HG03135 (cell line): ENCODE data around the gene EPAS1.

Source experiments
- ATAC-seq: cut with Tn5 transposase; IDR thresholded peaks from one replicate; pipeline ENCODE4 v1.9.1; 2021; ENCODE audit warnings: mild to moderate bottlenecking, moderate library complexity; ENCODE audit not compliant: unreplicated experiment

The EPAS1 gene

GRCh38 chr2:46402874-46403273 is 105.7 kb downstream of the EPAS1 start:
- no peak for ATAC-seq

- no peak for ATAC-seq
These were observed 107.1 kb downstream of the EPAS1 start for GRCh38 chr2:46404181-46404759.

- no peak for ATAC-seq
These were observed 110.7 kb downstream of the EPAS1 start for GRCh38 chr2:46407852-46408455.

- no peak for ATAC-seq
These were observed 112.5 kb downstream of the EPAS1 start for GRCh38 chr2:46409756-46410155.

- ATAC-seq: no peak
These were observed 113.4 kb downstream of the EPAS1 start for GRCh38 chr2:46410273-46411244.

- ATAC-seq: no peak
These were observed 114.0 kb downstream of the EPAS1 start for GRCh38 chr2:46411245-46411641.

GRCh38 chr2:46411985-46412384 is 114.8 kb downstream of the EPAS1 start:
- no peak for ATAC-seq

- no peak for ATAC-seq
These were observed 115.9 kb downstream of the EPAS1 start for GRCh38 chr2:46413111-46413510.

- ATAC-seq: no peak
These were observed 116.4 kb downstream of the EPAS1 start for GRCh38 chr2:46413631-46414030.

- ATAC-seq: no peak
These were observed 117.5 kb downstream of the EPAS1 start for GRCh38 chr2:46414701-46415100.

GRCh38 chr2:46416280-46416679 is 119.1 kb downstream of the EPAS1 start:
- no peak for ATAC-seq

- ATAC-seq: no peak
These were observed 119.7 kb downstream of the EPAS1 start for GRCh38 chr2:46416739-46417403.

GRCh38 chr2:46420945-46421344 is 123.7 kb downstream of the EPAS1 start:
- ATAC-seq: no peak

- no peak for ATAC-seq
These were observed 124.2 kb downstream of the EPAS1 start for GRCh38 chr2:46421361-46421760.

GRCh38 chr2:46422717-46423394 is 125.6 kb downstream of the EPAS1 start:
- no peak for ATAC-seq

GRCh38 chr2:46424937-46425336 is 127.7 kb downstream of the EPAS1 start:
- ATAC-seq: no peak

GRCh38 chr2:46428911-46429436 is 131.8 kb downstream of the EPAS1 start:
- ATAC-seq: no peak

GRCh38 chr2:46430413-46430812 is 133.2 kb downstream of the EPAS1 start:
- ATAC-seq: no peak

- no peak for ATAC-seq
These were observed 133.8 kb downstream of the EPAS1 start for GRCh38 chr2:46430992-46431391.

GRCh38 chr2:46431481-46432235 is 134.5 kb downstream of the EPAS1 start:
- ATAC-seq: no peak
